ENCODE data around the gene TUT1.
"Not testable (repeated sequence)": the region's sequence is repeated elsewhere in the genome, so short reads cannot be mapped to it uniquely, and the experiment has no call there.

DNA sequence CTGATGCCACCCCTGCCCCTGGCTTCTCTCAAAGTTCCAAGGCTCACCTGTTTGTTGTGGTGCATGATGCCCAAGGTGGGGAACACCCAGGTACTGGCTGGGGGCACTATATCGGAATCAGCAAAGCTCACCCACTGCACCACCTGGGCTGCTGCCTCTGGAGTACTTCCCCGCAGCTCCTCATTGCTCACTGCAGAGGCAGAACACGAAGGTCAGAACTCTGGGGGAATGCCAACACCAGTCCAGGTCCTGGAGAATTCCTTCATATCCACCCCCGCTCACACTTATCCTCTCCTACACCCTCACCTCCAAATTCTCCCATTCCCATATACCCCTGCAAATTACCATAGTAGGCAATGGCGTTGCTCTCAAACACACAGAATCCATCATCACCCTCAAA lies 19.8 kb downstream of the TUT1 start:
- TF ChIP-seq, protein P1, sequence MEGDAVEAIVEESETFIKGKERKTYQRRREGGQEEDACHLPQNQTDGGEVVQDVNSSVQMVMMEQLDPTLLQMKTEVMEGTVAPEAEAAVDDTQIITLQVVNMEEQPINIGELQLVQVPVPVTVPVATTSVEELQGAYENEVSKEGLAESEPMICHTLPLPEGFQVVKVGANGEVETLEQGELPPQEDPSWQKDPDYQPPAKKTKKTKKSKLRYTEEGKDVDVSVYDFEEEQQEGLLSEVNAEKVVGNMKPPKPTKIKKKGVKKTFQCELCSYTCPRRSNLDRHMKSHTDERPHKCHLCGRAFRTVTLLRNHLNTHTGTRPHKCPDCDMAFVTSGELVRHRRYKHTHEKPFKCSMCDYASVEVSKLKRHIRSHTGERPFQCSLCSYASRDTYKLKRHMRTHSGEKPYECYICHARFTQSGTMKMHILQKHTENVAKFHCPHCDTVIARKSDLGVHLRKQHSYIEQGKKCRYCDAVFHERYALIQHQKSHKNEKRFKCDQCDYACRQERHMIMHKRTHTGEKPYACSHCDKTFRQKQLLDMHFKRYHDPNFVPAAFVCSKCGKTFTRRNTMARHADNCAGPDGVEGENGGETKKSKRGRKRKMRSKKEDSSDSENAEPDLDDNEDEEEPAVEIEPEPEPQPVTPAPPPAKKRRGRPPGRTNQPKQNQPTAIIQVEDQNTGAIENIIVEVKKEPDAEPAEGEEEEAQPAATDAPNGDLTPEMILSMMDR (IDR thresholded peaks at IDR 0.05): not testable (repeated sequence)
- not testable (repeated sequence) for TF ChIP-seq SMAD3 (CRISPR knock-in tag; IDR thresholded peaks at IDR 0.05; ENCODE audit: borderline replicate concordance); NFYB (CRISPR knock-in tag; conservative IDR thresholded peaks at IDR 0.05; ENCODE audit: low read depth); JUN (CRISPR knock-in tag; IDR thresholded peaks at IDR 0.05); ZNF121 (CRISPR knock-in tag; IDR thresholded peaks at IDR 0.05); NFE2L1 (CRISPR knock-in tag; IDR thresholded peaks at IDR 0.05); AFF4 (CRISPR knock-in tag; IDR thresholded peaks at IDR 0.05; ENCODE audit: borderline replicate concordance); HMGXB4 (CRISPR knock-in tag; IDR thresholded peaks at IDR 0.05)
- TF ChIP-seq, protein P2, sequence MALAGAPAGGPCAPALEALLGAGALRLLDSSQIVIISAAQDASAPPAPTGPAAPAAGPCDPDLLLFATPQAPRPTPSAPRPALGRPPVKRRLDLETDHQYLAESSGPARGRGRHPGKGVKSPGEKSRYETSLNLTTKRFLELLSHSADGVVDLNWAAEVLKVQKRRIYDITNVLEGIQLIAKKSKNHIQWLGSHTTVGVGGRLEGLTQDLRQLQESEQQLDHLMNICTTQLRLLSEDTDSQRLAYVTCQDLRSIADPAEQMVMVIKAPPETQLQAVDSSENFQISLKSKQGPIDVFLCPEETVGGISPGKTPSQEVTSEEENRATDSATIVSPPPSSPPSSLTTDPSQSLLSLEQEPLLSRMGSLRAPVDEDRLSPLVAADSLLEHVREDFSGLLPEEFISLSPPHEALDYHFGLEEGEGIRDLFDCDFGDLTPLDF (CRISPR knock-in tag; IDR thresholded peaks at IDR 0.05): not testable (repeated sequence)
- TF ChIP-seq, protein P3, sequence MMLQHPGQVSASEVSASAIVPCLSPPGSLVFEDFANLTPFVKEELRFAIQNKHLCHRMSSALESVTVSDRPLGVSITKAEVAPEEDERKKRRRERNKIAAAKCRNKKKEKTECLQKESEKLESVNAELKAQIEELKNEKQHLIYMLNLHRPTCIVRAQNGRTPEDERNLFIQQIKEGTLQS (CRISPR knock-in tag; conservative IDR thresholded peaks at IDR 0.05): not testable (repeated sequence)
- TF ChIP-seq, protein P4, sequence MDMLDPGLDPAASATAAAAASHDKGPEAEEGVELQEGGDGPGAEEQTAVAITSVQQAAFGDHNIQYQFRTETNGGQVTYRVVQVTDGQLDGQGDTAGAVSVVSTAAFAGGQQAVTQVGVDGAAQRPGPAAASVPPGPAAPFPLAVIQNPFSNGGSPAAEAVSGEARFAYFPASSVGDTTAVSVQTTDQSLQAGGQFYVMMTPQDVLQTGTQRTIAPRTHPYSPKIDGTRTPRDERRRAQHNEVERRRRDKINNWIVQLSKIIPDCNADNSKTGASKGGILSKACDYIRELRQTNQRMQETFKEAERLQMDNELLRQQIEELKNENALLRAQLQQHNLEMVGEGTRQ (CRISPR knock-in tag; IDR thresholded peaks at IDR 0.05): not testable (repeated sequence)
